Testis (tissue), 3 donors: ENCODE results near the gene MT1X. TPM values are rescaled to one million over a fixed set of nuclear protein-coding genes. Genes with fewer than 3 reads are reported as not detected.

Experiments
- DNase-seq: peaks from one replicate; pipeline ENCODE4 v3.0.0-alpha.2; 2019
- H3K27ac ChIP-seq, 2 donors: fragments of 200-600 bp; sonication (generic); one replicate each; pipeline ENCODE4 v1.5.1; 2019
- H3K27me3 ChIP-seq: fragments of 200-600 bp; sonication (generic); one replicate; pipeline ENCODE4 v1.5.1; 2019
- H3K36me3 ChIP-seq: fragments of 200-600 bp; sonication (generic); one replicate; pipeline ENCODE4 v1.5.1; 2017; ENCODE audit warnings: low read depth; ENCODE audit errors: missing control alignments
- H3K4me1 ChIP-seq: fragments of 200-600 bp; sonication (generic); one replicate; pipeline ENCODE4 v1.5.1; 2019
- H3K4me3 ChIP-seq, 2 donors: fragments of 200-600 bp; sonication (generic); one replicate each; pipeline ENCODE4 v1.5.1; 2017 to 2019
- H3K9me3 ChIP-seq: fragments of 200-600 bp; sonication (generic); one replicate; pipeline ENCODE4 v1.5.1; 2017
- CTCF ChIP-seq, 3 experiments: fragments of 450-650 bp in 2 of 3; fragments of 200-600 bp in 1 of 3; sonication (generic) in 1 of 3; IDR thresholded peaks; one replicate each; pipeline ENCODE4 v1.5.1; 2016 to 2019; ENCODE audit warnings: antibody characterized with exemption in 3 of 3, mild to moderate bottlenecking in 2 of 3, moderate library complexity in 1 of 3
- POLR2A ChIP-seq: fragments of 450-650 bp; IDR thresholded peaks from one replicate; pipeline ENCODE4 v1.6.1; 2017; ENCODE audit warnings: antibody characterized with exemption, mild to moderate bottlenecking, moderate library complexity
- WGBS, 2 donors: methylation state at CpG; one replicate each; pipeline ENCODE4 v1.1.5; 2018; 5-methylcytosine and 5-hydroxymethylcytosine counted together
- intact Hi-C: fragments of 100-400 bp; cut with DNase I; formaldehyde crosslinking; loops from one replicate; pipeline ENCODE4 v1.15.1; 2023; ENCODE audit warnings: low total_unique reads
- polyA plus RNA-seq: library from polyadenylated mRNA; stranded (reverse); fragments of 350-450 nt; fragmentation: Illumina TruSeq; extraction: RNeasy Lipid Tissue Mini Kit (QIAGEN cat#74804); gene quantifications from one replicate; pipeline ENCODE4 v1.2.3, GENCODE V29; 2014; ENCODE audit warnings: low read depth, low replicate concordance; ENCODE audit not compliant: insufficient read depth
- total RNA-seq, 2 donors: library from RNA; depleted of rRNA; stranded (reverse); fragments of >200 nt; gene quantifications; one replicate each; pipeline ENCODE4 v1.2.3, GENCODE V29; 2016

MT1X gene
- total and polyA plus RNA-seq, 3 donors from 2014 or later = 51.7 to 180 (median 77.0) TPM

DNA sequence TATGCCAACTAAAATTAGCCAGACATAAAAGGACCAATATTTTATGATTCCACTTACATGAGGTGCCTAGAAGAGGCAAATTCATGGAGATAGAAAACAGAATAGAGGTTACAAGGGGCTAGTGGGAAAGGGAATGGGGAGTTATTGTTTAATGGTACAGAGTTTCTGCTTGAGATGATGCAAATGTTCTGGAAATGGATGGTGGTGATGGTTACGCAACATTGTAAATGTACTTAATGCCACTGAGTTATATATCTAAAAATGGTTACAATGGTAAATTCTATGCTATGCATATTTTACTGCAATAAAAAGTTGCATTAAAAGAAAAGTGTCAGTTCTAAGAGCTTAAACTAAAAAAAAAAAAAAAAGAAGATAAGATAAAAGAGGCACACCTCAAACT is 17.9 kb downstream of the MT1X start:
- H3K27ac ChIP-seq = no peak overlapping the region
- no peak for TF ChIP-seq CTCF (IDR thresholded peaks at IDR 0.05)
- no peak for TF ChIP-seq POLR2A

GRCh38 chr16:56700631-56701030 is 18.4 kb downstream of the MT1X start:
- no peaks in the 10 kb centered on the region for H3K4me1 ChIP-seq
- no peak overlapping the region for H3K27ac ChIP-seq
- no peak for DNase-seq
- no peak overlapping the region for H3K4me3 ChIP-seq
- 92% methylated on average over 1 of the region's 1 CpG for WGBS, 2 donors
- intact Hi-C loops = loop anchor here (10.0 kb wide), 1 partner anchor 116 kb away; the partner anchor contains the start of gene MT3
- TF ChIP-seq CTCF (IDR thresholded peaks at IDR 0.05) = no peak
- no peak for TF ChIP-seq POLR2A
- no peaks in the 10 kb centered on the region for H3K36me3 ChIP-seq
- no peaks in the 10 kb centered on the region for H3K9me3 ChIP-seq
- no peaks in the 10 kb centered on the region for H3K27me3 ChIP-seq

More for the DNA sequence above, 17.9 kb downstream of the MT1X start:
- Histone ChIP-seq H3K4me3 (no peak overlapping the region), H3K27me3 (no peaks in the 10 kb centered on the region), H3K9me3 (no peaks in the 10 kb centered on the region), H3K4me1 (no peaks in the 10 kb centered on the region), H3K36me3 (no peaks in the 10 kb centered on the region)
- intact Hi-C loops = loop anchor here (10.0 kb wide), 1 partner anchor 115 kb away; the partner anchor contains the start of gene MT3
- WGBS, 2 donors = 48 to 50% methylated on average over 1 of the region's 1 CpG
- DNase-seq = no peak

DNA sequence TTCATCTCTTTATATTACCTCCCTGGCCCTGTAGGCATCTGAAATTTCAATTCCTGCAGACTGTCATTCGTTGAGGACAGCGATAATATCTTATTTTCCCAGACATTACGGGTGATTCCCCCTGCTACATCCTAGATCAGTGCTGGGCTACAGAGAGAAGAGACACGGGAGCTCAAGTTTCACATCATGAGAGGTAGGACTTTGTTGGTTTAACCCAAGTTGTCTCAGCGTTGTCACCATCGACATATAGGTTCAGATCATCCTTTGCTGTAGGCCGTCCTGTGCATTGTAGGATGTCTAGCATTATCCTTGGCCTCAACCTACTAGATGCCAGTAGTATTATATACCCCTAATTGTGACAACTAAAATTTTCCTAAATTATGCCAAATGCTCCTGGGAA is 19.3 kb downstream of the MT1X start:
- Histone ChIP-seq H3K27ac (no peak overlapping the region), H3K4me3 (no peak overlapping the region), H3K4me1 (no peaks in the 10 kb centered on the region), H3K36me3 (no peaks in the 10 kb centered on the region), H3K27me3 (no peaks in the 10 kb centered on the region), H3K9me3 (no peaks in the 10 kb centered on the region)
- no peak for TF ChIP-seq CTCF (IDR thresholded peaks at IDR 0.05)
- no peak for TF ChIP-seq POLR2A
- WGBS, 2 donors = 90 to 92% methylated on average over 7 of the region's 7 CpGs
- no peak for DNase-seq
- intact Hi-C loops = loop anchor here (10.0 kb wide), 1 partner anchor 117 kb away; the partner anchor contains the start of gene MT3

- Histone ChIP-seq H3K36me3 (no peaks in the 10 kb centered on the region), H3K9me3 (no peaks in the 10 kb centered on the region), H3K4me3 (no peak overlapping the region), H3K27ac (no peak overlapping the region), H3K4me1 (no peaks in the 10 kb centered on the region), H3K27me3 (no peaks in the 10 kb centered on the region)
- no peak for DNase-seq
- intact Hi-C loops = loop anchor here (10.0 kb wide), 1 partner anchor 118 kb away; the partner anchor contains the start of gene MT3
- WGBS, 2 donors = 67 to 74% methylated on average over 5 of the region's 5 CpGs
- TF ChIP-seq POLR2A = no peak
- TF ChIP-seq CTCF (IDR thresholded peaks at IDR 0.05) = no peak
Observed at GRCh38 chr16:56702836-56703235, 20.6 kb downstream of the MT1X start.
